Measurements from ENCODE around the gene SYF2.

DNA sequence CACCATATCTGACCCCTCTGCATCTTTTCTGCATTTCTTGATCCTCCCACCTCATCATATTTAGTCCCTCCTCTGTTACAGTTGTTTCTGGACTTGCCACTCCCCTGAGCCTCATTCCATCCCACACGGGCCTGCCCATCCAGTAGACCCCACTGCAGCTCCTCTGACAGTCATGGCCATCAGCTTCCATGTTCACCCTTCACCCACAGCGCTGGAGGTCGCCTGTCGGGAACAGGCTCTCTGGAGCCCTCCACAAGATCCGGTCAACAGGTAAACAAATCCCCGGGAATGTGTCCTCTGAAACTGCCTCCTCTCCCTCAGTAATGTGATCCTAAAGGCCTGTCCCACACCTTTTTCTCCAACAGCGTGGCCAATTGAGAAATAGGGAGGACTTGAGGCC, 31.3 kb downstream of the SYF2 start:
- TF ChIP-seq, protein P1, sequence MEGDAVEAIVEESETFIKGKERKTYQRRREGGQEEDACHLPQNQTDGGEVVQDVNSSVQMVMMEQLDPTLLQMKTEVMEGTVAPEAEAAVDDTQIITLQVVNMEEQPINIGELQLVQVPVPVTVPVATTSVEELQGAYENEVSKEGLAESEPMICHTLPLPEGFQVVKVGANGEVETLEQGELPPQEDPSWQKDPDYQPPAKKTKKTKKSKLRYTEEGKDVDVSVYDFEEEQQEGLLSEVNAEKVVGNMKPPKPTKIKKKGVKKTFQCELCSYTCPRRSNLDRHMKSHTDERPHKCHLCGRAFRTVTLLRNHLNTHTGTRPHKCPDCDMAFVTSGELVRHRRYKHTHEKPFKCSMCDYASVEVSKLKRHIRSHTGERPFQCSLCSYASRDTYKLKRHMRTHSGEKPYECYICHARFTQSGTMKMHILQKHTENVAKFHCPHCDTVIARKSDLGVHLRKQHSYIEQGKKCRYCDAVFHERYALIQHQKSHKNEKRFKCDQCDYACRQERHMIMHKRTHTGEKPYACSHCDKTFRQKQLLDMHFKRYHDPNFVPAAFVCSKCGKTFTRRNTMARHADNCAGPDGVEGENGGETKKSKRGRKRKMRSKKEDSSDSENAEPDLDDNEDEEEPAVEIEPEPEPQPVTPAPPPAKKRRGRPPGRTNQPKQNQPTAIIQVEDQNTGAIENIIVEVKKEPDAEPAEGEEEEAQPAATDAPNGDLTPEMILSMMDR (IDR thresholded peaks at IDR 0.05): no peak
- no peak for TF ChIP-seq POLR2A (IDR thresholded peaks at IDR 0.05)

Measured in Peyer's patch (tissue), 4 donors.